Sigmoid colon (tissue), 7 donors: Measurements from ENCODE around the gene FBLIM1. TPM values are rescaled to one million over a fixed set of nuclear protein-coding genes. Genes with fewer than 3 reads are reported as not detected.

Experiments used
- DNase-seq: peaks from one replicate; pipeline ENCODE4 v3.0.0-alpha.2; 2019
- H3K27ac ChIP-seq, 4 donors: fragments of 200-600 bp; sonication (generic); one replicate each; pipeline ENCODE4 v1.5.1; 2016 to 2019; ENCODE audit warnings: mild to moderate bottlenecking in 1 of 4
- H3K27me3 ChIP-seq, 3 donors: fragments of 200-600 bp; sonication (generic); one replicate each; pipeline ENCODE4 v1.5.1; 2019; ENCODE audit warnings: mild to moderate bottlenecking in 1 of 3
- H3K36me3 ChIP-seq, 4 donors: fragments of 200-600 bp; sonication (generic); one replicate each; pipeline ENCODE4 v1.5.1; 2016 to 2019
- H3K4me1 ChIP-seq, 4 donors: fragments of 200-600 bp; sonication (generic); one replicate each; pipeline ENCODE4 v1.5.1; 2017 to 2019
- H3K4me3 ChIP-seq, 4 donors: fragments of 200-600 bp; sonication (generic); one replicate each; pipeline ENCODE4 v1.5.1; 2017 to 2019; ENCODE audit warnings: mild to moderate bottlenecking in 2 of 4, moderate library complexity in 1 of 4
- H3K9me3 ChIP-seq, 4 donors: fragments of 200-600 bp in 3 of 4; sonication (generic) in 3 of 4; one replicate each; pipeline versions ENCODE4 v1.5.1 to v1.6.1; 2013 to 2019
- CTCF ChIP-seq, 4 experiments: fragments of 450-650 bp in 3 of 4; fragments of 200-600 bp in 1 of 4; IDR thresholded peaks; one replicate each; pipeline ENCODE4 v1.5.1; 2016 to 2019; ENCODE audit warnings: antibody characterized with exemption in 4 of 4, mild to moderate bottlenecking in 3 of 4, moderate library complexity in 2 of 4
- EP300 ChIP-seq, 4 donors: sonication (generic); formaldehyde crosslinking; IDR thresholded peaks; one replicate each; pipeline ENCODE4 v1.6.1; 2017; ENCODE audit warnings: antibody characterized with exemption in 4 of 4
- POLR2A ChIP-seq, 2 donors: fragments of 450-650 bp; IDR thresholded peaks; one replicate each; pipeline ENCODE4 v1.6.1; 2016; ENCODE audit warnings: antibody characterized with exemption in 2 of 2, mild to moderate bottlenecking in 2 of 2, moderate library complexity in 2 of 2
- POLR2AphosphoS5 ChIP-seq, 4 donors: sonication (generic); formaldehyde crosslinking; IDR thresholded peaks; one replicate each; pipeline ENCODE4 v1.6.1; 2017; ENCODE audit warnings: antibody characterized with exemption in 4 of 4
- WGBS, 2 donors: extraction: QIAGEN DNeasy Blood & Tissue Kit; methylation state at CpG; one replicate each; pipeline ENCODE4 v1.1.7; 2013; 5-methylcytosine and 5-hydroxymethylcytosine counted together
- intact Hi-C: fragments of 100-400 bp; cut with DNase I; formaldehyde crosslinking; loops from one replicate; pipeline ENCODE4 v1.15.1; 2023
- polyA plus RNA-seq, 3 donors: library from polyadenylated mRNA; stranded (reverse); fragments of 200-250 nt; gene quantifications; one replicate each; pipeline ENCODE4 v1.2.3, GENCODE V29; 2013
- total RNA-seq, 4 donors: library from RNA; depleted of rRNA; stranded (reverse); fragments of >200 nt; gene quantifications; one replicate each; pipeline ENCODE4 v1.1.0, GENCODE V29; 2016
- donor health status: healthy with polysubstance abuse.
- donor health status: Bipolar disorder and iron deficiency.
- donor health status: healthy.

FBLIM1 gene
- total RNA-seq (10 to 100 TPM; 28.1 to 53.2 (median 49.8) TPM), polyA plus RNA-seq (100 to 1,000 TPM; 107 to 227 (median 175) TPM)

- intact Hi-C loops = loop anchor here (2.0 kb wide), 1 partner anchor 74 kb away; the partner anchor contains the start of gene PLEKHM2
- peaks cover 0 to 48% (median 43%) of the 10 kb centered on the region in 4 donors for H3K4me1 ChIP-seq
- H3K27me3 ChIP-seq = peaks cover 0 to 13% (median 2%) of the 10 kb centered on the region in 3 donors
- peak within 1 kb of the TSS; percentile 79 to 84 (median 81) for H3K27ac ChIP-seq
- H3K9me3 ChIP-seq = no peaks in the 10 kb centered on the region
- peak within 1 kb of the TSS; percentile 79 to 94 (median 88) for H3K4me3 ChIP-seq
- 3% methylated on average over 58 of the region's 58 CpGs for WGBS, 2 donors
- peak; percentile 74 for DNase-seq
- no peaks in the 10 kb centered on the region for H3K36me3 ChIP-seq
- TF ChIP-seq POLR2AphosphoS5 (IDR thresholded peaks at IDR 0.05) = no peak
- no peak for TF ChIP-seq EP300 (IDR thresholded peaks at IDR 0.05)
- TF ChIP-seq CTCF (IDR thresholded peaks at IDR 0.05) = no peak
- no peak for TF ChIP-seq POLR2A (IDR thresholded peaks at IDR 0.05)
Measured at GRCh38 chr1:15758343-15758931, at the start of gene FBLIM1. TSS of gene FBLIM1 (plus strand) at chr1:15758795. CDS start at chr1:15764984, 6,189 bp downstream.

- Histone ChIP-seq H3K4me1 (peaks cover 0 to 55% (median 38%) of the 10 kb centered on the region in 4 donors), H3K9me3 (no peaks in the 10 kb centered on the region), H3K27ac (no peak overlapping the region), H3K36me3 (peaks cover 0 to 8% (median 0%) of the 10 kb centered on the region in 4 donors), H3K27me3 (no peaks in the 10 kb centered on the region), H3K4me3 (no peak overlapping the region)
- no peak for TF ChIP-seq POLR2AphosphoS5 (IDR thresholded peaks at IDR 0.05)
- no peak for TF ChIP-seq CTCF (IDR thresholded peaks at IDR 0.05)
- no peak for TF ChIP-seq EP300 (IDR thresholded peaks at IDR 0.05)
- no peak for TF ChIP-seq POLR2A (IDR thresholded peaks at IDR 0.05)
- intact Hi-C loops = no loop called here
- DNase-seq = no peak
- WGBS, 2 donors = 94 to 96% methylated on average over 4 of the region's 4 CpGs
Measured at GRCh38 chr1:15709226-15709625, 49.4 kb upstream of the FBLIM1 start.

GRCh38 chr1:15712168-15712567, 46.4 kb upstream of the FBLIM1 start:
- Histone ChIP-seq H3K36me3 (peaks cover 0 to 12% (median 8%) of the 10 kb centered on the region in 4 donors), H3K4me3 (no peak overlapping the region), H3K27ac (no peak overlapping the region), H3K9me3 (no peaks in the 10 kb centered on the region), H3K4me1 (peaks cover 0 to 67% (median 43%) of the 10 kb centered on the region in 4 donors), H3K27me3 (no peaks in the 10 kb centered on the region)
- intact Hi-C loops = no loop called here
- TF ChIP-seq EP300 (IDR thresholded peaks at IDR 0.05) (no peak), CTCF (IDR thresholded peaks at IDR 0.05) (no peak), POLR2A (IDR thresholded peaks at IDR 0.05) (no peak), POLR2AphosphoS5 (IDR thresholded peaks at IDR 0.05) (no peak)
- WGBS, 2 donors = 80 to 88% methylated on average over 4 of the region's 4 CpGs
- no peak for DNase-seq

GRCh38 chr1:15714406-15715136, 44.0 kb upstream of the FBLIM1 start:
- no peaks in the 10 kb centered on the region for H3K9me3 ChIP-seq
- peak; percentile 81 for DNase-seq
- 81 to 86% methylated on average over 4 of the region's 4 CpGs for WGBS, 2 donors

More at GRCh38 chr1:15714406-15715136, 44.0 kb upstream of the FBLIM1 start:
- Histone ChIP-seq H3K36me3 (peaks cover 0 to 30% (median 17%) of the 10 kb centered on the region in 4 donors), H3K27me3 (no peaks in the 10 kb centered on the region), H3K4me1 (peaks cover 0 to 76% (median 55%) of the 10 kb centered on the region in 4 donors), H3K4me3 (no peak overlapping the region), H3K27ac (peak overlapping the region; percentile 56 to 75 (median 70))
- intact Hi-C loops = no loop called here
- peak in 1 of 4 donors; percentile 28 for TF ChIP-seq EP300 (IDR thresholded peaks at IDR 0.05)
- no peak for TF ChIP-seq CTCF (IDR thresholded peaks at IDR 0.05)
- peak in 3 of 4 donors; percentile 41 to 58 (median 45) for TF ChIP-seq POLR2AphosphoS5 (IDR thresholded peaks at IDR 0.05)
- TF ChIP-seq POLR2A (IDR thresholded peaks at IDR 0.05) = no peak
